SIG-M5 treated with dmso at 0.1 percent for 504 hours (cell line): ENCODE measurements around the gene ESYT1.

Experiments
- DNase-seq: peaks from one replicate; lab custom pipeline; 2025; ENCODE audit not compliant: unreplicated experiment; lab: John Stamatoyannopoulos, UW

Gene ESYT1

GRCh38 chr12:56186957-56187356 lies 58.9 kb downstream of the ESYT1 start:
- DNase-seq: no peak

- DNase-seq: peak; percentile 63
These were observed 60.2 kb downstream of the ESYT1 start for GRCh38 chr12:56188131-56188777.

GRCh38 chr12:56188778-56189098 lies 60.7 kb downstream of the ESYT1 start:
- DNase-seq: no peak

- peak; percentile 85 for DNase-seq
These were observed 61.2 kb downstream of the ESYT1 start, which contains the start of gene SMARCC2 for GRCh38 chr12:56189099-56189917. Gene SMARCC2, minus strand, starts transcription at chr12:56189483. Its CDS starts 22 bp downstream, at chr12:56189461.

GRCh38 chr12:56189918-56190694 lies 62.0 kb downstream of the ESYT1 start:
- peak; percentile 69 for DNase-seq

GRCh38 chr12:56190695-56191155 lies 62.7 kb downstream of the ESYT1 start:
- DNase-seq: no peak

- no peak for DNase-seq
These were observed 64.5 kb downstream of the ESYT1 start for GRCh38 chr12:56192582-56192981.

GRCh38 chr12:56193025-56193578 lies 65.0 kb downstream of the ESYT1 start:
- DNase-seq: peak; percentile 92
